GM19043 (cell line): ENCODE measurements around the gene ORMDL2.
"Not testable (repeated sequence)": the region's sequence is repeated elsewhere in the genome, so short reads cannot be mapped to it uniquely, and the experiment has no call there.

ENCODE experiments used
- ATAC-seq: cut with Tn5 transposase; IDR thresholded peaks from one replicate; pipeline ENCODE4 v1.9.1; 2021; ENCODE audit warnings: low read depth; ENCODE audit not compliant: unreplicated experiment

The ORMDL2 gene

GRCh38 chr12:55850401-55850800 lies 32.6 kb downstream of the ORMDL2 start:
- no peak for ATAC-seq

DNA sequence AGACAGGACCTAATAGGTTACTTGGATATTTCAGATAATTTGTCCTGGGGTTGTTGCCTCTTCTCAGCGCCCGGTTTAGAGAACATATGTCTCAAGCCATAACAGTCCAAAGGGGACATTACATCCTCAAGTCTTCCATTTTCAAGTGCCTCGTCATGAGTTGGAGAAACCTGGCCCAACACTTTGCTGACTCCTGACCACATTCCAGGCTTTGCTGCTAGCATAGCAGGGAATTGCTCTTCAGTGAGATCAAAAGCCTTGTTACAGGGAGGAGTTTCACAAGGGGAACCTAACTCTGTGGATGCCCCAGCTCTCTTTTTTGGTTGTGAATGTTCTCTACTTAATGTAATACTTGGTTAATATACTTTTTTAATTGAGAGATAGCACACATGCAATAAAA lies 33.1 kb downstream of the ORMDL2 start:
- ATAC-seq, result no peak

DNA sequence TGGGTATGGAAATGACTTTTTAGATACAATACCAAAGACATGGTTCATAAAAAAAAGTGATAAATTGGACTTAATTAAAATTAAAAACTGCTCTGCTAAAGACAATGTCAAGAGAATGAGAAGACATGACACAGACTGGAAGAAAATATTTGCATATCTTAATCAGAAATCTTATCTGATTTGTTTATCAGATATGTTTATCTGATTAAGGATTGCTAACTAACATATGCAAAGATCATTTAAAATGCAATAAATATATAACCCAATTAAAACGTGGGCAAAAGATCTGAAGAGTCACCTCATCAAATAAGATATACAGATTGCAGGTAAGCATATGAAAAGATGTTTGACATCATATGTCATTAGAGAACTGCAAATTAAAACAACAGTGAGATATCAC lies 34.9 kb downstream of the ORMDL2 start:
- ATAC-seq, result no peak

DNA sequence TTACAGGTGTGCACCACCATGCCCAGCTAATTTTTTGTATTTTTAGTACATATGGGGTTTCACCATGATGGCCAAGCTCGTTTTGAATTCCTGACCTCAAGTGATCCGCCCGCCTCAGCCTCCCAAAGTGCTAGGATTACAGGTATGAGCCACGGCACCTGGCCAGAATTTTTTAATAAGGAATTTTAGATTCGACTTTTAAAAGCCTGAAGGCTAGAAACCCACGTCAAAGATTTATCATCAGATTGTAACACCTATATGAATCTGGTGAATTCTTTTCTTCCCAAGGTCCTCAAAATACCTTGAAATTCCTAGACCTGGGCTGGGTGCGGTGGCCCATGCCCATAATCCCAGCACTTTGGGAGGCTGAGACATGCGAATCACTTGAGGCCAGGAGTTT lies 43.6 kb downstream of the ORMDL2 start:
- no peak for ATAC-seq

DNA sequence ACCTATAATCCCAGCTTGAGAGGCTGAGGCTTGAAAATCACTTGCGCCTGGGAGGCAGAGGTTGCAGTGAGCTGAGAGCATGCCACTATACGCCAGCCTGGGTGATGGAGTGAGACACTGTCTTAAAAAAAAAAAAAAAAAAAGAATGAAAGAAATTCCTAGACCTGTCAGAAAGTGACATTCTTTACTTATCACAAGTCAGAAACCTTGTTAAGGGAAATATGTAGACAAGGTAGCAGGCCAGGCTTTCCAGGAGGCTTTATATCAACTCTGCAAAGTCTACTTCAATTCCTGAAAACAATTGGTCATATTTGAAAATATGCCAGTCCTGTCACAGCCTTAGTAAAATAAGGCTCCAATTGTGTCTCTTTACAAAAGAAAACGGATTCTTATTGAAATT lies 44.0 kb downstream of the ORMDL2 start:
- no peak for ATAC-seq

DNA sequence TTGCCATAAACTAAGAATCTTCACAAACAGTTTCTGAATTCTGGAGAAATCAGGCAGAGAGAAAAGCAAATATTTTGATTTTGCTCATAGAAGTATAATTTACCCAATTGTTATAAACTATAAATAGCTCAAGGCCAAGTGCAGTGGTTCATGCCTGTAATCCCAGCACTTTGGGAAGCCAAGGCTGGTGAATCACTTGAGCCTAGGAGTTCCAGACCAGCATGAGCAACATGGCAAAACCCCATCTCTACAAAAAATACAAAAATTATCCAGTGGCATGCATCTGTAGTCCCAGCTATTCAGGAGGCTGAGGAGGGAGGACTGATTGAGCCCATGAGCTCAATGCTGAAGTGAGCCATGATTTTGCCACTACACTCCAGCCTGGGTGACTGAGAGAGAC lies 44.4 kb downstream of the ORMDL2 start:
- ATAC-seq, result no peak

DNA sequence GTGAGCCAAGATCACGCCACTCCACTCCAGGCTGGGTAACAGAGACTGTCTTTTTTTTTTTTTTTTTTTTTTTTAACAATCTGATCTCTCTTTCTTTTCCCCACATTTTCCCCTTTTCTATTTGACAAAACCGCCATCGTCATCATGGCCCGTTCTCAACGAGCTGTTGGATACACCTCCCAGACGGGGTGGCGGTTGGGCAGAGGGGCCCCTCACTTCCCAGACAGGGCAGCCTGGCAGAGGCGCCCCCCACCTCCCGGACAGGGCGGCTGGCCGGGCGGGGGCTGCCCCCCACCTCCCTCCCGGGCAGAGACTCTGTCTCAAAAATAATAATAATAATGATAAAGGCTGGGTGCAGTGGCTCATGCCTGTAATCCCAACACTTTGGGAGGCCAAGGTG lies 45.1 kb downstream of the ORMDL2 start:
- ATAC-seq, result not testable (repeated sequence)

DNA sequence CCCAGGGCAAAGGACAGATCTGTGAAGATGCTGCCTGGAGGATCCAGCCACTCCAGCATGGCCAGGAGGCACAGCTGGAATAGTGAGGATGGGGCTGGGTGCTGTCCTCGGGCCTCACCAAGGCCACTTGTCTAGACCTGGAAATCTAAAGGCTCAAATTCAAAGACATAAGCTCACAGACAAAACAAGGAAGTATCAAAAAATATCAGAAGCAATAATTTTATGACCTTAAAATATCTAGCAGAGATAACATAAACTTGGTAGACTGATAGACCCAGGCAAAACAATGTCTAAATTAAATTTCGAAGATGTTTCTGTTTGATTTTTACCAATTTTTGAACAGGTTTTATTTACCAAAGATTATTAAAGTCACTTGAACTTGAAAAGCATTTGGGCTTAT lies 47.5 kb downstream of the ORMDL2 start:
- ATAC-seq, result no peak

GRCh38 chr12:55866454-55867004 lies 48.7 kb downstream of the ORMDL2 start:
- not testable (repeated sequence) for ATAC-seq
